B cell (primary cell): ENCODE measurements around the gene IL26.

ENCODE experiments used
- EZH2 ChIP-seq: IDR thresholded peaks from 2 replicates; pipeline ENCODE4 v1.6.1; 2012; ENCODE audit warnings: borderline replicate concordance, low read depth, mild to moderate bottlenecking, moderate library complexity, low read length; ENCODE audit not compliant: insufficient read depth, poor library complexity, severe bottlenecking
- TF ChIP-seq, protein P1 (sequence below): fragments of 200-600 bp; IDR thresholded peaks from one replicate; pipeline ENCODE4 v1.8.0; 2022; ENCODE audit warnings: antibody characterized with exemption, mild to moderate bottlenecking

GRCh38 chr12:68240079-68240478 lies 14.5 kb upstream of the IL26 start:
- TF ChIP-seq, protein P1, sequence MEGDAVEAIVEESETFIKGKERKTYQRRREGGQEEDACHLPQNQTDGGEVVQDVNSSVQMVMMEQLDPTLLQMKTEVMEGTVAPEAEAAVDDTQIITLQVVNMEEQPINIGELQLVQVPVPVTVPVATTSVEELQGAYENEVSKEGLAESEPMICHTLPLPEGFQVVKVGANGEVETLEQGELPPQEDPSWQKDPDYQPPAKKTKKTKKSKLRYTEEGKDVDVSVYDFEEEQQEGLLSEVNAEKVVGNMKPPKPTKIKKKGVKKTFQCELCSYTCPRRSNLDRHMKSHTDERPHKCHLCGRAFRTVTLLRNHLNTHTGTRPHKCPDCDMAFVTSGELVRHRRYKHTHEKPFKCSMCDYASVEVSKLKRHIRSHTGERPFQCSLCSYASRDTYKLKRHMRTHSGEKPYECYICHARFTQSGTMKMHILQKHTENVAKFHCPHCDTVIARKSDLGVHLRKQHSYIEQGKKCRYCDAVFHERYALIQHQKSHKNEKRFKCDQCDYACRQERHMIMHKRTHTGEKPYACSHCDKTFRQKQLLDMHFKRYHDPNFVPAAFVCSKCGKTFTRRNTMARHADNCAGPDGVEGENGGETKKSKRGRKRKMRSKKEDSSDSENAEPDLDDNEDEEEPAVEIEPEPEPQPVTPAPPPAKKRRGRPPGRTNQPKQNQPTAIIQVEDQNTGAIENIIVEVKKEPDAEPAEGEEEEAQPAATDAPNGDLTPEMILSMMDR = no peak
- TF ChIP-seq EZH2 = no peak
